Nephron (organoid): Measurements from ENCODE around the gene ANAPC7.
"Not testable (repeated sequence)": the region's sequence is repeated elsewhere in the genome, so short reads cannot be mapped to it uniquely, and the experiment has no call there.

Experiments
- H3K27ac Mint-ChIP-seq, 3 experiments: 2 replicates each; pipeline ENCODE4 v1.8.0; 2020; ENCODE audit warnings: mixed read lengths in 3 of 3, mild to moderate bottlenecking in 2 of 3, moderate library complexity in 1 of 3
- H3K27me3 Mint-ChIP-seq: 2 replicates; pipeline ENCODE4 v1.8.0; 2021; ENCODE audit warnings: low read depth, mild to moderate bottlenecking, moderate library complexity, mixed read lengths
- H3K36me3 Mint-ChIP-seq: 2 replicates; pipeline ENCODE4 v1.8.0; 2020; ENCODE audit warnings: low read depth, mixed read lengths
- H3K4me1 Mint-ChIP-seq: 2 replicates; pipeline ENCODE4 v1.8.0; 2020; ENCODE audit warnings: mixed read lengths
- H3K4me3 Mint-ChIP-seq, 3 experiments: 2 replicates each; pipeline ENCODE4 v1.8.0; 2020; ENCODE audit warnings: mild to moderate bottlenecking in 3 of 3, mixed read lengths in 3 of 3, moderate library complexity in 2 of 3
- H3K9me3 Mint-ChIP-seq: 2 replicates; pipeline ENCODE4 v1.8.0; 2020; ENCODE audit warnings: mixed read lengths
- CTCF ChIP-seq, 3 experiments: fragments of 200-600 bp; sonication (generic); IDR thresholded peaks; one replicate each; pipeline ENCODE4 v1.5.0; 2021; ENCODE audit warnings: antibody characterized with exemption in 3 of 3; ENCODE audit not compliant: unreplicated experiment in 3 of 3

Gene ANAPC7

GRCh38 chr12:110431957-110432587 lies 28.6 kb upstream of the ANAPC7 start:
- Mint-ChIP-seq H3K4me1 (peaks cover 4% of the 10 kb centered on the region), H3K36me3 (peaks cover 30% of the 10 kb centered on the region), H3K27ac (no peak overlapping the region), H3K27me3 (no peaks in the 10 kb centered on the region), H3K9me3 (no peaks in the 10 kb centered on the region), H3K4me3 (peak overlapping the region in 1 of 3 experiments; percentile 26)
- TF ChIP-seq CTCF (IDR thresholded peaks at IDR 0.05; ENCODE audit: unreplicated experiment in 3 of 3): no peak

- H3K27me3 Mint-ChIP-seq, H3K4me1 Mint-ChIP-seq, H3K36me3 Mint-ChIP-seq, H3K9me3 Mint-ChIP-seq, H3K4me3 Mint-ChIP-seq: not testable (repeated sequence)
- H3K27ac Mint-ChIP-seq: peak overlapping the region in 1 of 3 experiments; percentile 11
These were observed 26.2 kb upstream of the ANAPC7 start for GRCh38 chr12:110429676-110430075.

- TF ChIP-seq CTCF (IDR thresholded peaks at IDR 0.05; ENCODE audit: unreplicated experiment in 3 of 3): no peak
- Mint-ChIP-seq H3K27me3 (no peaks in the 10 kb centered on the region), H3K4me1 (peaks cover 16% of the 10 kb centered on the region), H3K27ac (no peak overlapping the region), H3K9me3 (no peaks in the 10 kb centered on the region), H3K4me3 (no peak overlapping the region), H3K36me3 (no peaks in the 10 kb centered on the region)
These were observed 22.9 kb upstream of the ANAPC7 start for GRCh38 chr12:110426406-110426805.

GRCh38 chr12:110424237-110424636 lies 20.7 kb upstream of the ANAPC7 start:
- Mint-ChIP-seq H3K27ac (no peak overlapping the region), H3K27me3 (no peaks in the 10 kb centered on the region), H3K9me3 (no peaks in the 10 kb centered on the region), H3K4me1 (peaks cover 13% of the 10 kb centered on the region), H3K4me3 (no peak overlapping the region), H3K36me3 (no peaks in the 10 kb centered on the region)
- no peak for TF ChIP-seq CTCF (IDR thresholded peaks at IDR 0.05; ENCODE audit: unreplicated experiment in 3 of 3)

- H3K27ac Mint-ChIP-seq: peak overlapping the region; percentile 32 to 76 (median 33)
- H3K4me1 Mint-ChIP-seq: peaks cover 13% of the 10 kb centered on the region
- H3K4me3 Mint-ChIP-seq: no peak overlapping the region
- no peak for TF ChIP-seq CTCF (IDR thresholded peaks at IDR 0.05; ENCODE audit: unreplicated experiment in 3 of 3)
- no peaks in the 10 kb centered on the region for H3K9me3 Mint-ChIP-seq
- no peaks in the 10 kb centered on the region for H3K36me3 Mint-ChIP-seq
- peaks cover 4% of the 10 kb centered on the region for H3K27me3 Mint-ChIP-seq
These were observed 18.2 kb upstream of the ANAPC7 start for GRCh38 chr12:110421701-110422100.

GRCh38 chr12:110421159-110421661 lies 17.7 kb upstream of the ANAPC7 start:
- Mint-ChIP-seq H3K9me3 (no peaks in the 10 kb centered on the region), H3K4me1 (peaks cover 13% of the 10 kb centered on the region), H3K27me3 (peaks cover 4% of the 10 kb centered on the region), H3K36me3 (no peaks in the 10 kb centered on the region), H3K4me3 (no peak overlapping the region), H3K27ac (peak overlapping the region; percentile 32 to 76 (median 33))
- TF ChIP-seq CTCF (IDR thresholded peaks at IDR 0.05; ENCODE audit: unreplicated experiment in 3 of 3): no peak

GRCh38 chr12:110420644-110421043 lies 17.1 kb upstream of the ANAPC7 start:
- H3K36me3 Mint-ChIP-seq, H3K27ac Mint-ChIP-seq, H3K4me3 Mint-ChIP-seq, H3K9me3 Mint-ChIP-seq, H3K27me3 Mint-ChIP-seq: not testable (repeated sequence)
- H3K4me1 Mint-ChIP-seq: peaks cover 13% of the 10 kb centered on the region

- not testable (repeated sequence) for H3K4me3 Mint-ChIP-seq, H3K27ac Mint-ChIP-seq, H3K36me3 Mint-ChIP-seq, H3K4me1 Mint-ChIP-seq, H3K27me3 Mint-ChIP-seq, H3K9me3 Mint-ChIP-seq
These were observed 13.6 kb upstream of the ANAPC7 start for GRCh38 chr12:110417113-110417512.

- not testable (repeated sequence) for H3K4me1 Mint-ChIP-seq, H3K27me3 Mint-ChIP-seq, H3K4me3 Mint-ChIP-seq, H3K36me3 Mint-ChIP-seq, H3K27ac Mint-ChIP-seq, H3K9me3 Mint-ChIP-seq
These were observed 6.6 kb upstream of the ANAPC7 start for GRCh38 chr12:110410086-110410485.

- not testable (repeated sequence) for H3K27me3 Mint-ChIP-seq, H3K9me3 Mint-ChIP-seq, H3K27ac Mint-ChIP-seq, H3K4me3 Mint-ChIP-seq
- Mint-ChIP-seq H3K36me3 (peaks cover 12% of the 10 kb centered on the region), H3K4me1 (peaks cover 13% of the 10 kb centered on the region)
These were observed 1.7 kb upstream of the ANAPC7 start for GRCh38 chr12:110405126-110405662.
